GM18505 (cell line): ENCODE data around the gene FPR3.

Experiments
- ATAC-seq: cut with Tn5 transposase; IDR thresholded peaks from one replicate; pipeline ENCODE4 v1.9.1; 2021; ENCODE audit not compliant: unreplicated experiment
- POLR2A ChIP-seq: IDR thresholded peaks from 4 replicates; pipeline ENCODE4 v1.6.1; 2011; ENCODE audit warnings: borderline replicate concordance; ENCODE audit not compliant: insufficient read depth, insufficient read length; ENCODE audit errors: extremely low read depth

Gene FPR3

DNA sequence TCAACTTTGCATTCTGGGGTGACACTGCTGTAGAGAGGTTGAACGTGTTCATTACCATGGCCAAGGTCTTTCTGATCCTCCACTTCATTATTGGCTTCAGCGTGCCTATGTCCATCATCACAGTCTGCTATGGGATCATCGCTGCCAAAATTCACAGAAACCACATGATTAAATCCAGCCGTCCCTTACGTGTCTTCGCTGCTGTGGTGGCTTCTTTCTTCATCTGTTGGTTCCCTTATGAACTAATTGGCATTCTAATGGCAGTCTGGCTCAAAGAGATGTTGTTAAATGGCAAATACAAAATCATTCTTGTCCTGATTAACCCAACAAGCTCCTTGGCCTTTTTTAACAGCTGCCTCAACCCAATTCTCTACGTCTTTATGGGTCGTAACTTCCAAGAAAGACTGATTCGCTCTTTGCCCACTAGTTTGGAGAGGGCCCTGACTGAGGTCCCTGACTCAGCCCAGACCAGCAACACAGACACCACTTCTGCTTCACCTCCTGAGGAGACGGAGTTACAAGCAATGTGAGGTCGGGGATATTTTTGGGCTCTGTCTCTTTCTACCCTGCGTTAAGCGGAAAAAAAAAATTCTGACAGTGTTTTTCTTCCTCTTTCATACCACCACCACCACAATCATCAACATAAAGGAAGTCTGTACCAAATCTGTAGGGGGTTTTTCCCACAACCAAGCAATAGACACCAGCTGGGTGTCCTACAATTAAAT, 29.5 kb downstream of the FPR3 start:
- no peak for ATAC-seq
- no peak for TF ChIP-seq POLR2A

DNA sequence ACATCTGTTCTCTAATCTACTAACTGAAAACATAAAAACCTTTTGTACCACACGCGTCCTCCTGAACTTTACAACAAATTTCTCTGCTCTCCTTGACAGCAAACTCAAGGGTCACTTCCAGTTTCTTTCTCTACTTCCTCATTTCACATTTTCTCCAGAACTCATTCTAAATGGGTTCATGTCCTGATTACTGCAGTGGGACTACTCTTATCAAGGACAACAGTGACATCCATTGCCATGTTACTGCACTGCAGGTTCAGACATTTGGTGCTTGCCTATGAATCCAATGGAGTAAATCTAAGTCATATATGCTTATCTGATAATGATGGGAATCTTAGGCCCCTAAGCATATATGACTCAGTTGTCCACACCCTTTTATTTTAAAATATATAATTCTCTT, 35.3 kb downstream of the FPR3 start:
- no peak for TF ChIP-seq POLR2A
- ATAC-seq, result no peak

DNA sequence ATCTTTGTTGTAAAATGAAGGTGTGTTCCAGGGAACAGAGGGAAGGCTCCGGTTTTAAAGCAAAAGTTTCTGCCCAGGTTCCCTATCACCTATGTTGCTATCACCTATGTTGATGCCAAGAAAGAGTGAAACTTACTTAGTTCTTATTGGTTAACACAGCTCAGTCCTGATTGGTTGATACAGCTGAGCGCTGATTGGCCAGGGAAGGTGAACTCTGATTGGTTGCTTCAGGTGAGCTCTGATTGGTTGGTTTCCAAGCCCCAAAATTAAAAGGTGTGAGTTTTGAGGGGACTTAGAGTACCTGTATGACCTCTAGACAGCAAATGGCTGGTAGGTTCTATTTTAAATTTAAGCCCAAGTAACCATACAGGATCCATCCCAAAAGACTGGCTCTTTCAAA, 42.2 kb downstream of the FPR3 start:
- TF ChIP-seq POLR2A, result no peak

DNA sequence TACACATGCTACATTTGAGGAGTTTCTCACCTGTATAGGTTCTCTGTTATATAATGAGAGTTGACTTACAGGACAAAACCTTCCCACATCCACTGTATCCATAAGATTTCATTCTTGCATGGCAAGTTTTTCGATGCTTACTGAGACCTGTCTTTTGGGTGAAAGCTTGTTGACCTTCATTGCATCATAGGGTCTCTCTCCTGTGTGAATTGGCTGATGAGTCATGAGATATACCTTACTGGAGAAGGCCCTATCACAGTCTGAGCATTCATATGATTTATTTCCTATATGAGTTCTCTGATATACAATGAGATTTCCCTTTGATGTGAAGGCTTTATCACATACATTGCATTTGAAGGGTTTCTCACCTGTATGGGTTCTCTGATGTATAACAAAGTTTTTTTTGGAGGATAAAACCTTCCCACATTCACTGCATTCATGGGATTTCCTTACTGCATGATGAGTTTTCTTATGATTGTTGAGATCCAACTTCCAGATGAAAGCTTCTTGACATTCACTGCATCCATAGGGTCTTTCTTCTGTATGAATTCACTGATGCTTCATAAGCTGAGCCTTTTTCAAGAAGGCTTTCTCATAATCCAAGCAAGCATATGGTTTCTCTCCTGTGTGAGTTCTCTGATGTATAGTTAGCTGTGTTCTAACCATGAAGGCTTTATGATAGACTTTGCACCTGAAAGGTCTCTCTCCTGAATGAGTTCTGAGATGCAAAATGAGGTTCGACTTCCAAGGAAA, 67.1 kb downstream of the FPR3 start:
- no peak for ATAC-seq
- no peak for TF ChIP-seq POLR2A

More for the DNA sequence above, 42.2 kb downstream of the FPR3 start:
- no peak for ATAC-seq

DNA sequence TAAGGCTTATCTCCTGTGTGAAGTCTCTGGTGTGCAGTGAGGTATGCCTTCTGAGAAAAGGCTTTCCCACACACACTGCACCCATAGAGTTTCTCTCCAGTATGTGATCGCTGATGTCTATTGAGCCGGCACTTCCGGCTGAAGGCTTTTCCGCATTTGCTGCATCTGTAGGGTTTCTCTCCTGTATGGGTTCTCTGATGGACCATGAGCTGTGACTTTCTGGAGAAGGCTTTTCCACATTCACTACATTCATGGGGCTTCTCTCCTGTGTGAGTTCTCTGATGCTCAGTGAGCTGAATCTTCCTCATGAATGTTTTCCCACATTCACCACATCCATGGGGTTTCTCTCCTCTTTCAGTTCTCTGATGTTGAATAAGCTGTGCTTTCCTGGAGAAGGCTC, 78.1 kb downstream of the FPR3 start:
- no peak for ATAC-seq

More for the DNA sequence above, 78.1 kb downstream of the FPR3 start:
- TF ChIP-seq POLR2A, result no peak
